A673 (cell line): ENCODE data around the gene PADI4. TPM values are rescaled to one million over a fixed set of nuclear protein-coding genes. Genes with fewer than 3 reads are reported as not detected.

ENCODE experiments used
- BruUV-seq: library from RNA; stranded (reverse); fragments of 400-500 nt; replicated peaks from 2 replicates; lab custom pipeline; 2021; lab: Mats Ljungman, UMichigan
- CTCF ChIA-PET: fragments of 300-600 bp; sonication (Branson Sonifier 250); formaldehyde crosslinking; loops from one replicate; lab custom pipeline; 2022; ENCODE audit warnings: antibody characterized with exemption; lab: Charles Lee
- POLR2A ChIA-PET: fragments of 300-600 bp; sonication (Branson Sonifier 250); formaldehyde crosslinking; loops from one replicate; lab custom pipeline; 2022; ENCODE audit warnings: antibody characterized with exemption; ENCODE audit not compliant: low non-redundant PET; lab: Charles Lee
- DNase-seq: peaks from one replicate; pipeline ENCODE4 v3.0.0-alpha.2; 2015; ENCODE audit warnings: low spot score
- H3K27ac ChIP-seq: fragments of 200-600 bp; sonication (generic); 2 replicates; pipeline ENCODE4 v1.5.1; 2016; ENCODE audit warnings: mixed run types, low read depth, mild to moderate bottlenecking, mixed read lengths, antibody characterized with exemption, low read length; ENCODE audit not compliant: poor library complexity, severe bottlenecking
- H3K27me3 ChIP-seq: fragments of 200-600 bp; sonication (generic); replicated peaks from 2 replicates; pipeline ENCODE4 v1.6.1; 2017; ENCODE audit warnings: mixed run types, low read depth, mild to moderate bottlenecking, mixed read lengths, antibody characterized with exemption, low read length; ENCODE audit not compliant: insufficient read depth, poor library complexity
- H3K36me3 ChIP-seq: fragments of 200-600 bp; sonication (generic); 2 replicates; pipeline ENCODE4 v1.6.1; 2016; ENCODE audit warnings: mixed run types, mild to moderate bottlenecking, mixed read lengths, antibody characterized with exemption, low read length; ENCODE audit not compliant: insufficient read depth, poor library complexity, severe bottlenecking
- H3K4me1 ChIP-seq: fragments of 200-600 bp; sonication (generic); 2 replicates; pipeline ENCODE4 v1.6.1; 2017; ENCODE audit warnings: mixed run types, mild to moderate bottlenecking, mixed read lengths, antibody characterized with exemption, low read length; ENCODE audit not compliant: insufficient read depth, poor library complexity, severe bottlenecking
- H3K4me3 ChIP-seq: fragments of 200-600 bp; sonication (generic); 2 replicates; pipeline ENCODE4 v1.5.1; 2016; ENCODE audit warnings: low read depth, mixed run types, mild to moderate bottlenecking, mixed read lengths, low read length; ENCODE audit not compliant: poor library complexity, severe bottlenecking
- H3K9me3 ChIP-seq: fragments of 200-600 bp; sonication (generic); 2 replicates; pipeline ENCODE4 v1.6.1; 2016; ENCODE audit warnings: mixed run types, low read depth, mild to moderate bottlenecking, mixed read lengths, antibody characterized with exemption, low read length; ENCODE audit not compliant: poor library complexity, severe bottlenecking
- CTCF ChIP-seq: fragments of 300-800, 200-600 bp; sonication (generic); conservative IDR thresholded peaks from 2 replicates; pipeline ENCODE4 v1.5.1; 2017; ENCODE audit warnings: low read depth, mild to moderate bottlenecking, antibody characterized with exemption, low read length, moderate library complexity, mixed read lengths
- EZH2 ChIP-seq: fragments of 200-600 bp; sonication (generic); IDR thresholded peaks from 2 replicates; pipeline ENCODE4 v1.6.1; 2017; ENCODE audit warnings: borderline replicate concordance, low read depth, mild to moderate bottlenecking, mixed read lengths, antibody characterized with exemption, low read length; ENCODE audit not compliant: poor library complexity, severe bottlenecking
- intact Hi-C: fragments of 100-400 bp; cut with micrococcal nuclease; formaldehyde crosslinking; loops from one replicate; pipeline ENCODE4 v1.10.0; 2022; ENCODE audit not compliant: unreplicated experiment
- total RNA-seq: library from RNA; stranded (reverse); gene quantifications from 2 replicates; pipeline ENCODE4 v1.2.3, GENCODE V29; 2021

PADI4 gene
- total RNA-seq, 1 experiment from 2014 or later: not detected

GRCh38 chr1:17315542-17316130 is 7.6 kb downstream of the PADI4 start:
- ChIA-PET POLR2A (no interaction called here), CTCF (no interaction called here)
- Histone ChIP-seq H3K27me3 (no peaks in the 10 kb centered on the region), H3K27ac (no peak overlapping the region), H3K36me3 (no peaks in the 10 kb centered on the region), H3K4me1 (no peaks in the 10 kb centered on the region), H3K9me3 (no peaks in the 10 kb centered on the region), H3K4me3 (no peak overlapping the region)
- DNase-seq: no peak
- BruUV-seq: no TSS peak
- TF ChIP-seq CTCF (no peak), EZH2 (no peak)
- intact Hi-C loops: no loop called here

- ChIA-PET CTCF (no interaction called here), POLR2A (no interaction called here)
- H3K27me3 ChIP-seq: no peaks in the 10 kb centered on the region
- H3K27ac ChIP-seq: no peak overlapping the region
- no TSS peak for BruUV-seq
- DNase-seq: no peak
- no peaks in the 10 kb centered on the region for H3K4me1 ChIP-seq
- TF ChIP-seq CTCF (no peak), EZH2 (no peak)
- intact Hi-C loops: no loop called here
- H3K9me3 ChIP-seq: no peaks in the 10 kb centered on the region
- no peaks in the 10 kb centered on the region for H3K36me3 ChIP-seq
- H3K4me3 ChIP-seq: no peak overlapping the region
Measured at GRCh38 chr1:17316704-17317103, 8.7 kb downstream of the PADI4 start.

- Histone ChIP-seq H3K36me3 (no peaks in the 10 kb centered on the region), H3K27me3 (no peaks in the 10 kb centered on the region), H3K27ac (no peak overlapping the region), H3K9me3 (no peaks in the 10 kb centered on the region), H3K4me1 (no peaks in the 10 kb centered on the region), H3K4me3 (no peak overlapping the region)
- TF ChIP-seq CTCF (no peak), EZH2 (no peak)
- no peak for DNase-seq
- BruUV-seq: no TSS peak
- POLR2A ChIA-PET: no interaction called here
- CTCF ChIA-PET: no interaction called here
- intact Hi-C loops: no loop called here
Measured at GRCh38 chr1:17318262-17318661, 10.3 kb downstream of the PADI4 start.
